Measurements from ENCODE around the gene HNRNPAB. TPM values are rescaled to one million over a fixed set of nuclear protein-coding genes. Genes with fewer than 3 reads are reported as not detected.

Gene HNRNPAB
- total and polyA plus RNA-seq, 9 of the 15 experiments (the other 6 are each of a cell fraction or from before 2014, with no cell fraction given) = 34.6 to 425 (median 236) TPM

DNA sequence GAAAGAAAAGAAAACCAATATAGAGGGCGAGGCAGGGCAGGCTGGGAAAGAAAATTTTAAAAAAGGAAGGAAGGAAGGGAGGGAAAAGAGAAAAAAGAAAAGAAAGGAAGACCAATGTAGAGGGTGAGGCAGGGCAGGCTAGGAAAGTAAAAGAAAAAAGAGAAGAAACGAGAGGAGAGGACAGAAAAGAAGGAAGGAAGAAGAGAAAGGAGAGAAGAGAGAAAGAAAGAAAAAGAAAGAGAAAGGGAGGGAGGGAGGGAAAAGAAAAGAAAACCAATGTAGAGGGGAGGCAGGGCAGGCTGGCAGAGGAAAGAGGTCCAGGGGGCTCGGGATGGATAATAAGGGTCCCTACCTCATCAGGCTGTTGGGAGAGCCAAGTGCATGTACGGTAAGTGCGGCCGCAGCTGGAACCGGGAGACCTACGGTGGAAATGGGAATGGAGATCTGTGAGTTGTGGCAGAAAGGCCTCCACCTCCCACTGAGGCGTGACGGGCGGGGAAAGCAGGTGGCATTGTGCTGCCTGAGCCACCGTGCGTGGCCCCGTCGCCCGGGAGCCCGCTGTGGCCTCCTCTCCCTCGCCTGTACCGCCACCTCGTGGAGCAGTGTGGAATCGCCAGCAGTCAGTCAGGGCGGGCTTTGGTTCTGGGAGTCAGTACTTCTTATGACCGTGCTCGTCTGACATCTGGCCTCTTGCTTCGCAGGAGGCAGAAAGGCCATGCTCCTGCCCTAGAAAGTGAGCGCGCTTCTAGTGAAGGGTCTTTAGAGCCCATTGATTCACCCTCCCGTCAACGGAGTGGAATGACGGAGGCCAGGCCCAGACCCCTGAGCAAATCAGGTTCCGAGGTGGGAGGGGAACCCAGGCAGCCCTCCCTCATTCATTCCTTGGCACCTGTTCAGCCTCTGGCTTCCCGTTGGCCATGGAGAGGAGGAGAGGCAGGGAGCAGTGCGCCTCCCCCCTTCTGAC is 40.3 kb upstream of the HNRNPAB start (continued):
- TF ChIP-seq, protein P1, sequence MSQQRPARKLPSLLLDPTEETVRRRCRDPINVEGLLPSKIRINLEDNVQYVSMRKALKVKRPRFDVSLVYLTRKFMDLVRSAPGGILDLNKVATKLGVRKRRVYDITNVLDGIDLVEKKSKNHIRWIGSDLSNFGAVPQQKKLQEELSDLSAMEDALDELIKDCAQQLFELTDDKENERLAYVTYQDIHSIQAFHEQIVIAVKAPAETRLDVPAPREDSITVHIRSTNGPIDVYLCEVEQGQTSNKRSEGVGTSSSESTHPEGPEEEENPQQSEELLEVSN (IDR thresholded peaks at IDR 0.05; ENCODE audit: borderline replicate concordance in 1 of 2, extremely low read depth in 1 of 2, insufficient read depth in 1 of 2, insufficient read length in 1 of 2, low read depth in 1 of 2, low read length in 1 of 2, poor library complexity in 1 of 2, severe bottlenecking in 1 of 2) = peak; percentile 46 to 68
- TF ChIP-seq NRF1 (conservative IDR thresholded peaks at IDR 0.05 in 1 of 2, IDR thresholded peaks at IDR 0.05 in 1 of 2) = no peak
- TF ChIP-seq PHF20 (IDR thresholded peaks at IDR 0.05; ENCODE audit: partially characterized antibody) = peak; percentile 41
- TF ChIP-seq BHLHE40 (IDR thresholded peaks at IDR 0.05; ENCODE audit: low read length) = 0 out of 2 replicates have a peak, but pooled peaks have one; percentile 38
- TF ChIP-seq ZNF12 (CRISPR knock-in tag; IDR thresholded peaks at IDR 0.05) = no peak
- peak; percentile 94 for TF ChIP-seq DEAF1 (CRISPR knock-in tag; IDR thresholded peaks at IDR 0.05)

All from K562 (cell line).